Kidney epithelial cell (primary cell): ENCODE data around the gene CAPN10. TPM values are rescaled to one million over a fixed set of nuclear protein-coding genes. Genes with fewer than 3 reads are reported as not detected.

Source experiments
- DNase-seq: peaks from one replicate; pipeline ENCODE4 v3.0.0-alpha.2; 2010; ENCODE audit warnings: low read depth
- H3K27me3 ChIP-seq: 2 replicates; pipeline ENCODE4 v1.6.0; 2011; ENCODE audit warnings: low read length; ENCODE audit not compliant: control insufficient read depth, insufficient read depth
- H3K36me3 ChIP-seq: 2 replicates; pipeline ENCODE4 v1.5.1; 2011; ENCODE audit warnings: low read length; ENCODE audit not compliant: control insufficient read depth, insufficient read depth
- H3K4me3 ChIP-seq: 2 replicates; pipeline ENCODE4 v1.5.1; 2011; ENCODE audit warnings: low read depth, mild to moderate bottlenecking, control low read depth, low read length
- CTCF ChIP-seq: IDR thresholded peaks from 2 replicates; pipeline ENCODE4 v1.5.1; 2011; ENCODE audit warnings: mild to moderate bottlenecking, moderate library complexity, low read length, control low read depth, inconsistent platforms; ENCODE audit not compliant: insufficient read depth, poor library complexity, severe bottlenecking
- total RNA-seq: library from RNA; depleted of rRNA; stranded (reverse); fragments of >200 nt; gene quantifications from 2 replicates; pipeline ENCODE4 v1.2.3, GENCODE V29; 2015

Gene CAPN10
- total RNA-seq, 1 donor from 2014 or later, result 31.5 TPM

DNA sequence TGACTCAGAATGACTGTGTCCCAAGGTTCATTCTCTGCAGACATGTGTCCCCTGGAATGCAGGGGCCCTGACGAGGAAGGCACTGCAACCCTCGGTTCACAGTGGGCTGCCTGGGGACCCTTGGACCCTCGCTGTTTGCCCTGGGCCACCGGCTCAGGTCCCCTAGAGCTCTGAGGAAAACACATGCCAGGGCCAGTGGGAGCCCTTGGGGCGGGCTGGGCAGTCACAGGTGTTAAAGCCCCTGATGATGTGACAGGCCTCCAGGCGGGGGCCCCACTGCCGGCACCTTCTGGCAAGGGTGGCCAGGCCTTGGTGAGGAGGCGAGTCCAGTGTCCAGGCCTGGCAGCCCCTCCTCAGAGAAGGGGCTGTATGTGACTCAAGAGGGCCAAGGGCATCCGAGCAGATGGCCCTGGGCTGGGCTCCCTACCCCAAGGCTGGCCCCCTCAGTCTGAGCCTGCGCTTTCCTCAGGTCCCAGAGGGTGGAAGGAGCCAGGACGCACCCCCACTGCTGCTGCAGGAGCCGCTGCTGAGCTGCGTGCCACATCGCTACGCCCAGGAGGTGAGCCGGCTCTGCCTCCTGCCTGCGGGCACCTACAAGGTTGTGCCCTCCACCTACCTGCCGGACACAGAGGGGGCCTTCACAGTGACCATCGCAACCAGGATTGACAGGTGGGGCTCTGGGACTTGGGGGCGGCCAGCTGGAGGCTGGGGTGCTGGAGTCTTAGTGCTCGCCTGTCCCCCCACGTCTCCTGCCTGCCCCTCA is 11.1 kb downstream of the CAPN10 start:
- DNase-seq, result no peak
- Histone ChIP-seq H3K4me3 (no peak overlapping the region), H3K36me3 (no peaks in the 10 kb centered on the region), H3K27me3 (no peaks in the 10 kb centered on the region)
- TF ChIP-seq CTCF, result no peak

- Histone ChIP-seq H3K27me3 (no peaks in the 10 kb centered on the region), H3K36me3 (no peaks in the 10 kb centered on the region), H3K4me3 (no peak overlapping the region)
- no peak for DNase-seq
- no peak for TF ChIP-seq CTCF
Observed at GRCh38 chr2:240598311-240598911, 11.9 kb downstream of the CAPN10 start.

DNA sequence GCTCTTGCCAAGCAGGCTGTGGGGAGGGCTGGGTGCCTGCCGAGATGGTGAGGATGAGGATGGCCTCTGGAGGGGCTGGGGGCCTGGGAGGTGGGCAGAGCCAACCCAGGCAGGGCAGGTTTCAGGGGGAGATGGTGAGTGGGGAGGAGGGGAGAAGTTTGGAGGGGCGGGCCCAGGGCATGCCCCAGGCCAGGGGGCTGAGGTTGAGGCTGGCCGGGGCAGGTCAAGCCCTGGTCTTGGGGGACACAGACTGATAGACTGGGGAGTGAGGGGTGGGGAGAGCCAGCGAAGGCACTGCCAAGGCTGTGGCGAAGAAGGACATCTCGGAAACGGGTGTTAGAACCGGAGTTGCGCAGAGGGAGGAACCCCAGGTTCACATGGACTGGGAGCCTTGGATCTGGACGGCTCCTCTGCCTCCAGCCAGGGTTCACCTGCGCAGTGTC is 12.6 kb downstream of the CAPN10 start:
- no peak for DNase-seq
- Histone ChIP-seq H3K4me3 (no peak overlapping the region), H3K27me3 (no peaks in the 10 kb centered on the region), H3K36me3 (no peaks in the 10 kb centered on the region)
- TF ChIP-seq CTCF, result no peak

DNA sequence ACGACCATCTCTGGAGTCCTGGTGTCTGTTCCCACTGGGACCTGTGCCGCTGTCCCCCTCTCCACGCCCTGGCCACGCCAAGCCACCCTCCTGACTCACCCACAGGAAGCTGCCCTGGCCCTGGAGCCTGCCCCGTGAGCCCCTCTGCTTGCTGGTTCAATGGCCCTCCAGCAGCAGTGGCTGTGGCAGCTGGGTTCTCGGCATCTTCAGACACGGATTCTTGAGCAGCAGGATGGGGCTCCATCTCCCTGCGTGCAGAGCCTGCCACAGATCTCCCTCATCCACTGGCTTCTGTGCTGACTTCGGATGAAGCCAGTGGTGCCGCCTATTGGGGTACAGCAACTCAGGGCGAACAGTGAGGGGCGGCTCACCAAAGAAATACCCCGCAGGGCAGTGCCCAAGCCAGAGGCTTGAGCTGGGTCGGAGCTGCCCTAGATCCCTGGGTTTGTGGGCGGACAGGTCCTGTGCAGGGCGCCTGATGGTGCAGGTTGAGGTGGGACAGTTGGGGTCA is 14.0 kb downstream of the CAPN10 start:
- Histone ChIP-seq H3K4me3 (no peak overlapping the region), H3K36me3 (no peaks in the 10 kb centered on the region), H3K27me3 (no peaks in the 10 kb centered on the region)
- no peak for DNase-seq
- no peak for TF ChIP-seq CTCF

DNA sequence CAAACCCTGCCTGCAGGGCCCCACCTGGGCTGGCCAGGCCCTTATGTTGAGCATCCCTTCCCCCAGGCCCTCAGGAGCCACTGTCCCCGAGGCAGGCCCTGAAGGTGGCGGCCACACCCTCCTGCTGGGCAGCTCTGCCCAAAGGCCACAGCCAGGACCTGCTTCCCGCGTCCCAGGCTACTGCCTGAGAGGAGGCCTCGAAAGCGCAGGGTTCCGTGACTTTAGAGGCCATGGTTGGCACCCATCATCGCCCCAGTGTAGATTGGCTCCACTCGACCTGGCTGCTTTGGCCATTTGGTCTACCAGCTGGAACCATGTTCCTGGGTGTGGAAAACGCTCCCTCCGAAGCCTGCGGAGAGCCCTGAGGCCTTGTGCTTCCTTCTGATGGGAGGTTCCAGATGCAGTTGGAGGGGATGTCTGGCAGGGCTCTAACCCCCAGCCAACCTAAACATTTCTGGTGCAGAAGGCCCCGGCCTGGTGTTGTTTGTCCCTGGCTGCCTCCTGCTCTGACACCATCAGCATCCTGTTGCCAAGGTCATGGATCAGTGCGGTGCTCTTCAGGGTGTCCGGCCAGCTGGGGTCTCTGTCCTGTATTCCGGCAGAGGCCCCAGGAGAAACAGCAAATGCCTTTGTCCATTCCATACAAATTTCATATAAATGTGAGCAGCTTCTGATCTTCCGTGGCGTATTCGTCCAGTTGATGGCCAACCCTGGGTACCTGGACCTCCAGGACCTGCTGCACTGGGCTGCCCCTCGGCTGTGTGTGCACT is 14.7 kb downstream of the CAPN10 start:
- no peak for DNase-seq
- H3K27me3 ChIP-seq, result no peaks in the 10 kb centered on the region

More for the DNA sequence above, 14.7 kb downstream of the CAPN10 start:
- no peak for TF ChIP-seq CTCF
- no peak overlapping the region for H3K4me3 ChIP-seq
- no peaks in the 10 kb centered on the region for H3K36me3 ChIP-seq
